ENCODE measurements around the gene PLXNB3.
"Not testable (repeated sequence)": the region's sequence is repeated elsewhere in the genome, so short reads cannot be mapped to it uniquely, and the experiment has no call there.

Gene PLXNB3

GRCh38 chrX:153763989-153764755 lies at the start of gene PLXNB3:
Gene PLXNB3, plus strand, starts transcription at chrX:153764249. Its CDS starts 1,287 bp downstream, at chrX:153765536.
- DNase-seq, result peak; percentile 94

- DNase-seq, result no peak
These were observed 49.8 kb upstream of the PLXNB3 start for GRCh38 chrX:153714256-153714655.

GRCh38 chrX:153717445-153717844 lies 46.6 kb upstream of the PLXNB3 start:
- no peak for DNase-seq

- DNase-seq, result no peak
These were observed 44.8 kb upstream of the PLXNB3 start for GRCh38 chrX:153719238-153719637.

- DNase-seq, result no peak
These were observed 44.3 kb upstream of the PLXNB3 start for GRCh38 chrX:153719701-153720100.

GRCh38 chrX:153722704-153723350 lies 41.2 kb upstream of the PLXNB3 start:
- DNase-seq, result no peak

GRCh38 chrX:153723351-153724251 lies 40.4 kb upstream of the PLXNB3 start:
- no peak for DNase-seq

- peak; percentile 74 for DNase-seq
These were observed 39.6 kb upstream of the PLXNB3 start, which contains the start of the genes ABCD1 and BCAP31 for GRCh38 chrX:153724252-153725038. Gene ABCD1, plus strand, starts transcription at chrX:153724856. Its CDS starts 411 bp downstream, at chrX:153725267. Gene BCAP31, minus strand, starts transcription at chrX:153724387. Its CDS starts 1,143 bp downstream, at chrX:153723244.

- DNase-seq, result no peak
These were observed 38.8 kb upstream of the PLXNB3 start for GRCh38 chrX:153725039-153725831.

- DNase-seq, result no peak
These were observed 38.2 kb upstream of the PLXNB3 start for GRCh38 chrX:153725832-153726285.

GRCh38 chrX:153726286-153727122 lies 37.5 kb upstream of the PLXNB3 start:
- DNase-seq, result no peak

GRCh38 chrX:153727123-153727931 lies 36.7 kb upstream of the PLXNB3 start:
- no peak for DNase-seq

GRCh38 chrX:153728095-153728494 lies 36.0 kb upstream of the PLXNB3 start:
- no peak for DNase-seq

GRCh38 chrX:153728951-153729631 lies 35.0 kb upstream of the PLXNB3 start:
- DNase-seq, result no peak

GRCh38 chrX:153730115-153730514 lies 33.9 kb upstream of the PLXNB3 start:
- DNase-seq, result not testable (repeated sequence)

GRCh38 chrX:153731117-153731844 lies 32.8 kb upstream of the PLXNB3 start:
- no peak for DNase-seq

- DNase-seq, result no peak
These were observed 32.2 kb upstream of the PLXNB3 start for GRCh38 chrX:153731845-153732215.

GRCh38 chrX:153732401-153732800 lies 31.6 kb upstream of the PLXNB3 start:
- DNase-seq, result no peak
